NCI-H2227 treated with DMSO at 0.1 percent for 48 hours (cell line): ENCODE measurements around the gene SNX19.

Source experiments
- DNase-seq: peaks from one replicate; lab custom pipeline; 2025; lab: John Stamatoyannopoulos, UW

SNX19 gene

DNA sequence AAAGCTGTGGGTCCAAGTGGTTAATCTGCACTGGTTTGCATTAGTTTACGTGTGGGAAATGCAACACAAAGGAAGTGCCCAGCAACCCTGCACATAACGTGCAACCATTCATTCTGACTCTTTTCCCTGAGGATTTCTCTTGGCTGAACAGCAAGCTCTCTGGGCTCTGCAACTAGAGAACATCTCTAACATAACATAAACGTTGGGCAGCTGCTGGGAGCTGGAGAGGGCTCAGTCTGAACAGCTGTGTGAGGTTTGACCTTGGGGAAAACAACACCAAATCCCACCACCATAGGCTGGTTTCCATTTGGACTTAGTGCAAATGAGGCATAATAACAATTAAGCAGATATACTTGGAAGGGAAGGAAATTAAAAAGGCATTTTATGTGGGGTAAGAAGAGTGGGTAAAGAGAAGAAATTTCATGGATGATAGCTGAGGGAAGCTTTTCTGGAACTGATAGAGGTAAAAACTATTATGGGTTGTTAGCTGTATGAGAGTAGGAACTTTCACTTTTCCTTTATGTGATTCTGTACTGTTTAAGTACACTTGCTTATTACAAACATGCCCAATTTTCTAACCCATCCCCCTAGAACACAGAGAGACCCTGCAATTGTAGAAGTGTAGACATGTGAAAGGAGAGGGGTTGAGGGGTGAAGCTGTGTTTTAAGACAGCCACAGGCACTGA, 76.2 kb downstream of the SNX19 start:
- DNase-seq = no peak

DNA sequence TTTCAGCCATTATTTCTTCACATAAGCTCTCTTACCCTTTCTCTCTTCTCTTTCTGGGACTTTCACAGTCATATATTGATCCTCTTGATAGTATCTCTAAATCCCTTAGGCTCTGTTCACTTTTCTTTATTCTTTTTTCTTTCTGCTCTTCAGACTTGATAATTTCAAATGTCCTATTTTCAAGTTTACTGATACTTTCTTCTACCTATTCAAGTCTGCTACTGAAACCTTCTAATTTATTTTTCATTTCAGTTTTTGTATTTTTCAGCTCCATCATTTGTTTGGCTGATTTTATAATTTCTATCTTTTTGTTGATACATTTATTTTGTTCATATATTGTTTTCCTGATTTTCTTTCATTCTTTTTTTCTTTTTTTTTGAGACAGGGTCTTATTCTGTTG, 79.1 kb downstream of the SNX19 start:
- no peak for DNase-seq

DNA sequence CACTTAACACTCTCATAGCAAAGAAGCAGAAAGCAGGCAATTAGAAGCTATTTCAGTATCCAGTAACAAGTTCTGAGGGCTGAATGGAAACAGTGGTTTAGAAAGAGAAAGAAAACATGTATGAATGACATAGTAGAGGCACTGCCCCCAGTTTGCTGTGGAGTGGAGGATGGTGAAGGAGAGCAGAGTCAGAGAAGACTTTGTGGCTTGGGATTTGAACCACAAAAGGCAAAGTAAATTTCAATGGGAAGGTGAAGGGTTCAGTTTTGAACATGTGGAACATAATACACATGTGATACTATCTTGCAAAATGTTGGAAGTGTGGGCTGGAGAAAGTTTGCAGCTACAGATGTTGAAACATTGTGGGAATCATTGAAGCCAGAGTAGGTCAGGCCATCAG, 81.4 kb downstream of the SNX19 start:
- no peak for DNase-seq

DNA sequence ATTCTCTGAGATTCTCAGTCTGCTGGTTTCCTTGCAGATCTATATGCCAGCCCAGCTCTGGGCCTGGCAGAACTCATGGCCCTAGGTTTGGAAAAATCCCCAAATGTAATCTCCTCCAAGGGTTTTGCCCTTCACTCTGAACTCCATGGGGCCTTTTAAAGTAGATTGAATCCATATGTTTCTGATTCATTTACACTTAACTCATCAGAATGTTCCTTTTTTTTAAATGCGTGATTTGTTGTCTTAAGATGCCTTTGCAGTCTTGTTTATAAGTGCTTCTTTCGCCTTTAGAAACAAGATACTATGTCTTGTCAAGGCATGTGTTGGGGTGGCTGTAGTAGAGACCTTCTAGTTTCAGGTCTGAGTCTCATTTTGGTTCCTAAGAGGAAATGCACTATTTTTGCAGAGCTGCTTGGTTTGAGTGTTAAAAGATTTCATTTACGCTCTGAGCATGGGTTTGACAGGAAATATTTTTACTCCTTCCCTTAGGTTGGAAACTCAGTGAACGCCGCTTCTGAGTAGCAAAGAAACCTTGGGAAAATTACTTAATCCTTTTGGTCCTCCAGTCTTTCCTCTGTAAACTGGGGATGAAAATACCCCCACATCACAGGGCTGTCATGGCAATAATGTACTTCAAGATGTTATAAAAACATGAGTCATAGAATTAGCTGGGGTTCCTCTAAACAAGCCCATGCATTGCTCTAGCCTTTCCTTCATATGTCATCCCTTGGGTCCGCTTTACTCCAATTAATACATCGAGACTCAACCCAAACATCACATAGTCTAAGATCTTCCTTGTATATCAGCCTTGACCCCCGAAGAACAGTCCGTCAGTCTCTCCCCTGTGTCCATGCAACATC, 83.5 kb downstream of the SNX19 start:
- DNase-seq = no peak

DNA sequence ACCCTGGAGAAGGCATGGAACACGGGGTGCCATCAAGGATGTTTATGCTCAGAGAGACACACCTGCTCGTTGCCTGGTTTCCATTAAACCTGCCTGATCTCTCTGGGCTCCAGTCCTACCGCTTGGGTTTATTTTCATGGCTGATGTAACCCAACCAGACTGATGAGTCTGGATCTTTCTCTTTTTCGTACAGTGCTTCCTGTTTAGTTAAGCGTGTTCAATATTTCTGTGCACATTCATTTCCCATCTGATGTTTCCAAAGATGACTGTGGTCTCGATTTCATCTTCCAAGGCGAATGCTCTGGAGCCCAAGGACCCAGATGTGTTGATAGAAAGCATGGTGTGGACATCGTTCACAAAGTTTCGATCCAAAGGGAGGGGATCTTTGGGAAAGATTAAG, 84.3 kb downstream of the SNX19 start:
- DNase-seq = no peak

DNA sequence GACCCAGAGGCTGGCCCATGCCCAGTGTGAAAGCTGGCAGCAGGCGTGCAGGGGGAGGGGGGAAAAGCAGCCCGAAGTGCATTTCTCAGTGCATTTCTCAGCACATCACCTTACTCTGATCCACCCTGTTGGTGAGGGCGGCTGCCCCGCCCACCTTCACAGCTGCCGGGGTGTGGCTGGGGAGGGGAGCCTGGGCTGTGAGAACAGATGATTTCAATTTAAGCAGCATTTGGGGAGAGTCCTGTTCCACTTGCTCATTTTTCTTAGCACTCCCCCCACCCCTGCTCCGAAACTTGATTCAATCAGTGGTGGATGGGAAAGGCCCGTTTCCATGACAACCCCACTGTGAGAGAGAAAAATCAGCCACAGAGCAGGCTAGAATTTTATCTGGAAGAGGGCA, 84.8 kb downstream of the SNX19 start:
- DNase-seq = peak; percentile 5

DNA sequence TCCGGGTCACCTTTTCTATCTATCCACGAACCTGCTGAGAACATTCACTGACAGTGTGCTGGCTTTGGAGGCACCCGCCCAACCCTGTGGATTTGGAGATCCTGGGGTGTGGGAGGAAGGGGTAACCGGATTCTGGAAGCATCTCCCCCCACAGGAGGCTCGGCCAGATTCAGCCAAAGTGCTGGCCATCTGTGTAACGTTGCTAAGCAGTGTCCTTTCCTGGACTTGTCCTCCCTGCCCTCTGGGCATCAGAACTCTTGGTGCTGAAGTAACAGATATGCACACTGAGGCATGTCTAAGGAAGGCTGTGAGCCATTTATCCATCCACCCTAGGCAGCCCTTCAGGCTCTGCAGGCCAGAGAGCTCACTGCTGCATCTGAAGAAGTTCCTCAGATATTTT, 85.7 kb downstream of the SNX19 start:
- no peak for DNase-seq

DNA sequence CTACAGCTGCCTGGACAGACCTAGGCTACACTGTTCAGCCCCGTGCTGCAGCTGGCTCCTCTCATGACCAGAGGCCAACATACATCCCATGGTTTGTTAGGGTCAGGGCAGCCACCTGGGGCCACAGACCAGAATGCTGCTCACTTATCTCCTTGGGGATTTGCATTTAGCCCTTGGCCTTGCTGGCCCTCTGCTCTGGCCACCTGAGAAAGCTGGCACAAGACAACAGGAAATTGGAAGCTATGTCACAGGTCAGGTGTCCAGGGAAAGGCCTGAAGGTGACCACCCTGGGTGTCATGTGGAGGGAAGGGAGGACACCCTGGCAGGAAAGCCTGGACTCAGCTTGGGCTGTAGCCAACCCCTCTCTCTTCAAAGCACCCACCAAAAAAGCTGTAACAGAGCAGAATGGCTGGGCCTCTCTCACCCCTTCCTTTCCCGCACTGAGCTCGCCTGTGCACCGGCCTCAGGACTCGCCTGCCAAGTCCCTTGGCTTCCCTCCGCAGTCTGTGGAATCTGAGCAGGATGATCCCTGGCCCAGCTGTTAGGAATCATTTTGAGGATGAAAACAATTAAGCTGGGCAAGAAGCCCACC, 86.3 kb downstream of the SNX19 start:
- DNase-seq = no peak

DNA sequence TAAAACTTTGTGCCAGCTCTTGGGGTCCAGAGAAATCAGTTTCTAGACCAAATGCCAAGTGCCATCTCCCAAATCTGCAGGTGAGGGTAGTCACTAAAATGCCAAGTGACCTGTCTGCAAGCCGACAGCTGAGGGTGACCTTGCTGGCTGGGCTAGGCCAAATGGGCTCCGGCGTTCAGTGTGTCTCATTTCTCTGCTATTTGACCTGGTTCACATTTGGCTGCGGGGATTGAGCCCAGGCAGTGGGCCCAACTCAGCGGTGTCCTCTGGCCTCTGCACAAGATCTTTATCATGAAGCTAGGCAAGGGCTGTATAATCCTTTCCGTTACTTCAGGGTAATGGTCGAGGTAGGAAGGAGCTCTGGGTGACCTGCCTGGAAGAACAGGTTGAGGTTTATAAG, 87.5 kb downstream of the SNX19 start:
- DNase-seq = no peak

DNA sequence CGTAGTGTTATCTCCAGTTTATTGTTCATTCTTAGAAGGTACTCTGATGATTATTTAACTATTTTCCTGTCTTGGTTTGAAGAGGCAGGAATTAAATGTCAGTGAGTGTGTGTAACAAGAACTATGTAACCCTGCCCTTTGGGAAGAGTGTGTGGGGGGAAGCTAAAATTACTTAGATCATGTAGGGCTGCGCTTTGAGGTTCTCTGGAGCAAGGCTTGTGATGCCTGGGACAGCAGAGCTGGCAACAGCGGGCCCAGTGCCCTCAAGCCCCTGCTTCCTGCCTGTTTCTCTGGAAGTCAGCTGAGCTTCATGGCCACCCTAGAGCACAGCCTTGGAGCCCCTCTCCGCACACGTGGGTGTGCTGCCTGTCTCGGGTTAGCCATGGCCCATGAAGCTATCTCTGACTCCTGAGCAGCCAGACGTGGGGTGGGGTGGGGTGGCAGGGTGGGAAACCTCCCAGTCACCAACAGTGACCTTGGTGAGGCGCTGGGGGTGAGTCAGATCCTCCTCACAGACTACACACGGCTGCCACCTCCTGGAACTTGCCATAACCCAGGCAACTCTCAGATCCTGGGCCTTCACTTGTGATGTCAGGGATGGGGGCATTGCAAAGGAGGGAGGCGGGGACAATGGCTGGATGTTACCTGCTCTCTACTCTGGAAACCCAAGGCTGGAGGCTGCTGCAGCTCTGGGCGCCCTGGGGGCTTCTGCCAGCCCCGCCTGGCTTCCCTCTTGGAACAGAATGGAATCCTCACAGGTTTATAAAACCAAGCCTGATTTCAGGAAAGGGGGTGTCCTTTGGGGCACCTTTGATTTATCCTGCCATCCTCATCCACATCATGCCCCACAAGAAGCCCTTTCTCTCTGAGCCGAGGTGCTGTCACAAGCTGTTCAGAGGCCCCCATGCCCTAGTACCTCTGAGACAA, 88.6 kb downstream of the SNX19 start:
- no peak for DNase-seq

DNA sequence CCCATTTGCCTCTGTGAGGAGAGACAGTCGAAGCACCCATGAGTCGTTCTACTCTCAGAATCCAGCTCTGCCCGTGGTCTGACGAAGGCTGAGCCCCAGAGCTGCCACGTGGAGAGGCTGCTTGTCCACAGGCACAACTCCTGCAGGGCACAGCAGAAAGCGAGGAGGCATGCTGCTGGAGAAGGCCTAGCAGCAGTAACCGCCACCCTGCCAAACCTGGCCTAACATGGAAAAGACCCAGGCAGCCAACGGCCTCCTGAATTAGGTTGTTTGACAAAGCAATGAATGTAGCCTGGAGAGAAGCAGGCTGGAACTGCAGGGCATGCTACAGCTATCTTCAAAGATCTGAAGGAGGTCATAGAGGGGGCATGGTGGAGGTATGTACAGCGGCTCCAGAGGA, 89.7 kb downstream of the SNX19 start:
- no peak for DNase-seq

DNA sequence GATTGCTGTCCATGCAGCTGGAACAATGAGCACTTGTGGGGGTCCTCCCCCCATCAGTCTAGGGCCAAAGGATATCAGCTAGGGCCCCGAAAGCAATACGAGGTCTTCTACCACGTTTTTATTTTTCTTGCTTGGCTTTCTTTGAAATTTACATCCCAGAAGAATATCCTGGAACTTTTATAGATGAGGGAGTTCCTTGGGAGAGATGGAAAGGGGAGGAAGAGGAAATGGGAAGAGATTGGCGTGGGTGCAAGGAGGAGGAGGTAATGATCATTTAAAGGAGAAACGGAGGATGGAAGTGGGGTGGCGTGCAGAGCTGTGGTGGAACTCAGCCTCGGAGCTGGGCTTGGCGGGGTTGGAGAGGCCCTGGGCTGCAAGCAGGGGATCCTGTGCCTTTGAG, 90.3 kb downstream of the SNX19 start:
- DNase-seq = no peak

DNA sequence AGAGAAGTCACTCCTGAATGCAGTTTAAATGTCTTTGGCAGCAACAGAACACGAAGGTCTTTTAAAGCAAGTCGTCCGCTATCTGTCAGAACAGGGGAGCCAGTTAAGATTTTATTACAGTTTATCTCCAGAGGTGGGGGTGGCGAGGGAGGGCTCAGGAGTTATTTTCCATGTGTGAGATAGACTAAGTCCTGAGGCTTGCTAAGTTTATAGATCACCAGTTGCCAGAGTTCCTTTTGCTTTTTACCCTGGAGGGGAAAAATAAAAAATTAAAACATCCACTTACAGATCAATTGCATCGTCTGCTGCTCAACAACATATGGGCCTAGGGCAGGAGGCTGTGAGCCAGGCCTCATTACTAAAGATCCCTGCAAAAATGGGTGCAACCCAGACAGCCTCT, 90.7 kb downstream of the SNX19 start:
- no peak for DNase-seq
